Measurements from ENCODE around the gene SHISA5. TPM values are rescaled to one million over a fixed set of nuclear protein-coding genes. Genes with fewer than 3 reads are reported as not detected.

SHISA5 gene
- total RNA-seq, 5 donors from 2014 or later (not counting 1 experiment from before 2014, with no cell fraction given), result 156 to 258 (median 217) TPM

DNA sequence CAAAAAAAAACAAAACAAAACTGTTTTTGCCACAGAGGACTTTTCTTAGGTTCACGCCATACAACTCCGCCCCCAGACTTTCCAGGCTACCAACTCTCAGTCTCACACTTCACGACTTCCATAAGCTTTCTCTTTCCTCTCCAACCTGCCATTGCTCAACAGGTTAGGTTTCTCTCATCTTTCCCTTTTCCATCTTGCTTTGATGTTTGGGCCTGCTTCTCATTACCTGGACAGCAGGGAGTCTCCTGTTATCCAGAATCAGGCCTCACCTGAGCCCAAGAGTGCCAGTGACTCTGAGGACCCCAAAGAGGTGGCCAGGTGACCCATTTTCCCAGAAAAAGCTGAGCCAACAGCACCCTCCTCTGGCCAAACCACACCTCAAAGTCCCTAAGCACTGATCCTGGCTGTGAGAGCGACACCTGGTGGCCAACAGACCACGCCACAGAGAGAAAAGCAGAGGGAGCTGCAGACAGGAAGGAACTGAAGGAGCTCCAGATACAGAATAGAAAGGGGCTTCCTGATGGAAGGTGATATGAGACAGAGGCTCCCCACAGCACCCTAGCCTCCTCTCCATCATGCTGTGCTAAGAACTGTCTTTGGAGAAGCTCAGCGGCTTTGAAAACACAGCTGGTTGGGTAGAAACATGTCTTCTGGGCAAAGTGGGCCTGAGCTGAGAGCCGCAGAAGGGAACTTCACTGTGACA is 68.0 kb downstream of the SHISA5 start:
- 58% methylated on average over 5 of the region's 7 CpGs for WGBS (ENCODE audit: insufficient coverage)
- peak; percentile 35 to 55 (median 40) for ATAC-seq (replicated peaks in 1 of 4)
- H3K4me3 Mint-ChIP-seq, result no peak overlapping the region

DNA sequence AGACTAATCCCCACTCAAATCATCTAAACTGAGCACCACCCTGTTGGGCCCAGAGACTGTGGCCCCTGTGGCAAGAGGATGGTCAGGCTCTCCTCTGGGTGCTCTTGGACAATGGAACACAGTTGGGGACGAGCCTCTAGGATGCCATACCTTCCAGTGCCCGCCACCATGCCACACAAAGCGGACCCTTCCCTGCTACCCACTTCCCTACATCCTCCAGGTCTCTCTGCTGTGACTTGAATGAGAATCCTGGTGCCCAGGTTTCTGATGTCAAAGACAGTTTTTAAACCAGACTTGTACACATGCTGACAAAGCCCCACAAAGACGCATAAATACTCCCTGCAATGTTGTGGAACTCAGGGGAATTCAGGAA is 68.8 kb downstream of the SHISA5 start:
- H3K4me3 Mint-ChIP-seq, result no peak overlapping the region
- CTCF ChIA-PET, result interaction anchor here (0.6 to 3.0 kb wide), 18 partner anchors 28 to 167 kb away, joined by 3 to 113 read pairs (median 7); a partner anchor contains a TSS
- no peak overlapping the region for H3K27ac Mint-ChIP-seq
- H3K27ac ChIP-seq (ENCODE audit: low read length), result no peak overlapping the region
- ATAC-seq (replicated peaks in 1 of 4) (no peak), DNase-seq (no peak)
- H3K36me3 Mint-ChIP-seq, result peaks cover 4% of the 10 kb centered on the region
- peaks cover 34 to 41% (median 37%) of the 10 kb centered on the region in 3 donors for H3K4me1 Mint-ChIP-seq
- no peaks in the 10 kb centered on the region for H3K27me3 Mint-ChIP-seq
- H3K4me1 ChIP-seq (ENCODE audit: control insufficient read depth in 1 of 2, extremely low read depth in 1 of 2, insufficient read depth in 2 of 2, low read length in 2 of 2), result peaks cover 4 to 37% of the 10 kb centered on the region in 2 experiments
- H3K36me3 ChIP-seq (ENCODE audit: control insufficient read depth in 2 of 2, extremely low read depth in 1 of 2, insufficient read depth in 1 of 2, low read length in 1 of 2), result peaks cover 6 to 15% of the 10 kb centered on the region in 2 donors
- H3K27me3 ChIP-seq (replicated peaks in 1 of 2; ENCODE audit: control insufficient read depth in 2 of 2, extremely low read depth in 1 of 2, insufficient read depth in 2 of 2, low read length in 1 of 2), result no peaks in the 10 kb centered on the region
- H3K4me3 ChIP-seq (ENCODE audit: control insufficient read depth in 1 of 2, extremely low read depth in 1 of 2, low read length in 1 of 2), result no peak overlapping the region
- WGBS (ENCODE audit: insufficient coverage), result 92% methylated on average over 2 of the region's 4 CpGs
- H3K9me3 Mint-ChIP-seq, result no peaks in the 10 kb centered on the region
- H3K9me3 ChIP-seq, result no peaks in the 10 kb centered on the region
- POLR2A ChIA-PET, result no interaction called here

More for the DNA sequence above, 68.0 kb downstream of the SHISA5 start:
- no peaks in the 10 kb centered on the region for H3K9me3 ChIP-seq
- peak overlapping the region; percentile 34 for H3K27ac ChIP-seq (ENCODE audit: low read length)
- DNase-seq, result peak; percentile 66 to 95 (median 80)
- no peak overlapping the region for H3K4me3 ChIP-seq (ENCODE audit: control insufficient read depth in 1 of 2, extremely low read depth in 1 of 2, low read length in 1 of 2)
- ChIA-PET CTCF (interaction anchor here (0.6 to 3.0 kb wide), 66 partner anchors 9 to 241 kb away, joined by 3 to 113 read pairs (median 4); partner anchors contain the start of genes ATRIP (in 1 of the 2), PFKFB4 (in 1 of the 2), SHISA5 (in 1 of the 2) and ZNF589 (in 1 of the 2)), POLR2A (interaction anchor here (0.6 to 1.0 kb wide), 3 partner anchors 9 to 163 kb away, joined by 3 to 4 read pairs (median 3); no protein-coding TSS in a partner anchor)
- peaks cover 7% of the 10 kb centered on the region for H3K36me3 Mint-ChIP-seq
- H3K36me3 ChIP-seq (ENCODE audit: control insufficient read depth in 2 of 2, extremely low read depth in 1 of 2, insufficient read depth in 1 of 2, low read length in 1 of 2), result peaks cover 6 to 15% of the 10 kb centered on the region in 2 donors
- H3K27me3 ChIP-seq (replicated peaks in 1 of 2; ENCODE audit: control insufficient read depth in 2 of 2, extremely low read depth in 1 of 2, insufficient read depth in 2 of 2, low read length in 1 of 2), result no peaks in the 10 kb centered on the region
- H3K4me1 ChIP-seq (ENCODE audit: control insufficient read depth in 1 of 2, extremely low read depth in 1 of 2, insufficient read depth in 2 of 2, low read length in 2 of 2), result peaks cover 6 to 41% of the 10 kb centered on the region in 2 experiments
- no peaks in the 10 kb centered on the region for H3K9me3 Mint-ChIP-seq
- H3K27me3 Mint-ChIP-seq, result no peaks in the 10 kb centered on the region
- H3K4me1 Mint-ChIP-seq, result peaks cover 28 to 35% (median 34%) of the 10 kb centered on the region in 3 donors
- no peak overlapping the region for H3K27ac Mint-ChIP-seq

DNA sequence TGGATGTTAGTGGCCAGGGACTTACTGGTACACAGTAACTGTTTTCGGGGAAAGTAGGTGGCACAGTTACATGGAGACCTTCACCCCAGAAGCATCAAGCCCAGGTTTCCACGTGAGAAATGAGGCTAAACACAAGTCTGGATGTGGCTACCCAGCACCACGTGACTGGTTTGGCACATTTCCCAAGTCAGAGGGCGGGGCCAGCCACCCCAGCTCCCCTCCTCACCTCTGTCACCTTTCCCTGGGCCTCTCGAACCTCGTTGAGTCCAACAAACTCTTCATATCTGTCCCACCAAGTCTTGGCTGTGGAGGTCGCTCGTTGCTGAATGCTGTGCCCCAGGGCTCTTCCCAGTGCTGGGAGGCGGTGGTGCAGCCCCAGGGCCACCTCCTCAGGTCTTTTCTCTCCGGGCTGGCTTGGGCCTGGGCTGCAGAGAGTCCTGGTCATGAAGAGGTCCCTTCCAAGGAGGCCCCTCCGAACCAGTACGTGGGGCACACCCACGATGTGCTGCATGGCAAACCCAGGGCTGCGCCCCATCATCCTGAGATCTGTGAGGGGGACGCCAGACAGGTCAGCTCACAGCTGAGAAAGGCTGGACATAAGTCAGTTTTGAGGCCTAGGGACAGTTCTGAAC is 69.3 kb downstream of the SHISA5 start:
- Mint-ChIP-seq H3K4me1 (peaks cover 32 to 36% (median 33%) of the 10 kb centered on the region in 3 donors), H3K27me3 (no peaks in the 10 kb centered on the region), H3K9me3 (no peaks in the 10 kb centered on the region), H3K36me3 (peaks cover 4% of the 10 kb centered on the region), H3K27ac (no peak overlapping the region), H3K4me3 (no peak overlapping the region)
- WGBS (ENCODE audit: insufficient coverage), result 76% methylated on average over 13 of the region's 15 CpGs
- peaks cover 6 to 15% of the 10 kb centered on the region in 2 donors for H3K36me3 ChIP-seq (ENCODE audit: control insufficient read depth in 2 of 2, extremely low read depth in 1 of 2, insufficient read depth in 1 of 2, low read length in 1 of 2)
- no peak overlapping the region for H3K4me3 ChIP-seq (ENCODE audit: control insufficient read depth in 1 of 2, extremely low read depth in 1 of 2, low read length in 1 of 2)
- ATAC-seq (replicated peaks in 1 of 4), result no peak
- peaks cover 0 to 4% of the 10 kb centered on the region in 2 experiments for H3K27me3 ChIP-seq (replicated peaks in 1 of 2; ENCODE audit: control insufficient read depth in 2 of 2, extremely low read depth in 1 of 2, insufficient read depth in 2 of 2, low read length in 1 of 2)
- POLR2A ChIA-PET, result no interaction called here
- CTCF ChIA-PET, result interaction anchor here in 1 of 2 donors (0.6 to 1.9 kb wide), 4 partner anchors 9 to 197 kb away, joined by 3 to 32 read pairs (median 6); no protein-coding TSS in a partner anchor
- H3K9me3 ChIP-seq, result no peaks in the 10 kb centered on the region
- peaks cover 3 to 38% of the 10 kb centered on the region in 2 experiments for H3K4me1 ChIP-seq (ENCODE audit: control insufficient read depth in 1 of 2, extremely low read depth in 1 of 2, insufficient read depth in 2 of 2, low read length in 2 of 2)
- no peak overlapping the region for H3K27ac ChIP-seq (ENCODE audit: low read length)
- peak in 2 of 35 experiments; percentile 19 to 37 for DNase-seq

DNA sequence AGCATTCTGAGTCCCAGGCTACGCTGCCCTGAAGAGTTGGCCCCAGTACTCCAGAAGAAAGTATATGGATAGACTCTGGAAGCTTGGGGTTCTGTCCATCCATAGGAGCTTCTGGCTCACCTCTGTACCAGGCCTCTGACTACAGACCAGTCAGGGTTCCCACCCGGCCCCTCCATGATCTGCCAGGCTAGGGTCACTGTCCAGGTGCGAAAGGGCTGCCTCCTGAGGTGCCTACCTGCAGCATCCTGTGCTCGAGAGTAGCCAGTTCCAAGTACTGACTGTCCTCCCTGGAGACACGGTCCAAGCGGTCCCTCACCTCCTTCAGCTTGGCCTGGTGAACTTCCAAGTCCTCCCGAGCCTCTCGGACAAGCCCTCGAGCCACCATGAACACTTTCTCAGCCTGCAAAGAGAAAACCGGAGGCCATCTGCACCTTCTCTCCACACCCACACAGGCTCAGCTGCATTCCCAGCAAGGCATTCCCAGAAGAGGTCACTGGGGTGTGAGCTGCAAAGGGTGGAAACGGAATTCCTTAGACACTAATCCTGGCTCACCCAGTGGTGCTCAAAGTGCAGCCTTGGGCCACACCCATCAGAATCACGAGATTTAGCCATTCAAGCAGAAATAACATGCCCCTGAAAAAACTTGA is 70.4 kb downstream of the SHISA5 start:
- ChIA-PET CTCF (interaction anchor here in 1 of 2 donors (0.7 to 1.7 kb wide), 3 partner anchors 10 to 574 kb away, joined by 3 to 8 read pairs (median 3); no protein-coding TSS in a partner anchor), POLR2A (no interaction called here)
- 96% methylated on average over 9 of the region's 12 CpGs for WGBS (ENCODE audit: insufficient coverage)
- no peak for ATAC-seq (replicated peaks in 1 of 4)
- Histone ChIP-seq H3K36me3 (ENCODE audit: control insufficient read depth in 2 of 2, extremely low read depth in 1 of 2, insufficient read depth in 1 of 2, low read length in 1 of 2) (peaks cover 6 to 15% of the 10 kb centered on the region in 2 donors), H3K9me3 (no peaks in the 10 kb centered on the region), H3K4me1 (ENCODE audit: control insufficient read depth in 1 of 2, extremely low read depth in 1 of 2, insufficient read depth in 2 of 2, low read length in 2 of 2) (peaks cover 0 to 37% of the 10 kb centered on the region in 2 experiments), H3K27ac (ENCODE audit: low read length) (no peak overlapping the region), H3K4me3 (ENCODE audit: control insufficient read depth in 1 of 2, extremely low read depth in 1 of 2, low read length in 1 of 2) (no peak overlapping the region), H3K27me3 (replicated peaks in 1 of 2; ENCODE audit: control insufficient read depth in 2 of 2, extremely low read depth in 1 of 2, insufficient read depth in 2 of 2, low read length in 1 of 2) (peaks cover 0 to 7% of the 10 kb centered on the region in 2 experiments)
- H3K27ac Mint-ChIP-seq, result no peak overlapping the region
- no peaks in the 10 kb centered on the region for H3K9me3 Mint-ChIP-seq
- peaks cover 25 to 27% (median 26%) of the 10 kb centered on the region in 3 donors for H3K4me1 Mint-ChIP-seq
- H3K36me3 Mint-ChIP-seq, result peaks cover 4% of the 10 kb centered on the region
- H3K27me3 Mint-ChIP-seq, result no peaks in the 10 kb centered on the region
- no peak overlapping the region for H3K4me3 Mint-ChIP-seq
- DNase-seq, result no peak

DNA sequence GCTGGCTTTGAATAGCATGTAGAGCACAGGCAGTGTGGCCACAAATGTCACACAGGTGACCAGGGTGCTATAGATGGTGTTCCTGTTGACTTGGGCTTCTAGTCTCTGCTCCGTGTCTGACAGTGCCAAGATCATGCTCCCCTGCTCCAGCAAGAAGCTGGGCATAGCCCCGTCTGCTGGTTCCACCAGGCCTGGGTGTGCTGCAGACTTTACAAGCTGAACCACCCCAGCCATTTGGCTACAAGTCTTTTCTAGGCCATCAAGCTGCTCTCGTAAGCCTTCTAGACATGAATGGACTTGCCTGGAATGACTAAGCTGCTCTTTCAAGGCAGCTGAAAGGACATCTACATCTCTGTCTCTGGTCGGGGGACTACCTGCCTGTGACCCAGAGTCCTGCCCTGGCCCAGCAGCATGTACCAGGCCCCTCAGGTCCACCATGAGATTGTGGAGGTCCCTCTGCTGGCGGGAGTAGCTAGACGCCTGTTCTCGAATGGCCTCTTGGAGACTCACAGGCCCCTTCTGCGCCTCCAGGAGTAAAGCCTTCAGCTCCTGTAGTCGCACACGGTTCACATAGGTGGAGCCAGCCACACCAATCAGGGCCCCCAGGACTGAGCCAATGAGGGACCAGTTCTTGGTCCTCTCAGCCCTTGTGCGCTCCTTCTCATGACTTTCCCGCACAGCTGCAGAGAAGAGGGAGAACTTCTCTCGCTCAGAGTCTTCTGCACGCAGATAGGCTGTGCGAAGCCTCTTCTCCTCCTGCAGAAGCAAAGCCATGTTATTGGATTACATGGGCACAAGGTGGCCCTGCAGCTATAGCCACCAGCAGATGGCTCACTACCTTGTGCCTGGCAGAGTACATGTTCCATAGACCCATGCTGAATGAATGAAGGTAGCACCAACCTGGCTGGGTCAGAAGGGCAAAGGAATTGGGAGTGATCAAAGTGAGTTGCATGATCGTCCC is 71.3 kb downstream of the SHISA5 start:
- H3K9me3 Mint-ChIP-seq, result no peaks in the 10 kb centered on the region
- DNase-seq, result no peak
- Histone ChIP-seq H3K4me1 (ENCODE audit: control insufficient read depth in 1 of 2, extremely low read depth in 1 of 2, insufficient read depth in 2 of 2, low read length in 2 of 2) (peaks cover 0 to 42% of the 10 kb centered on the region in 2 experiments), H3K9me3 (no peaks in the 10 kb centered on the region), H3K36me3 (ENCODE audit: control insufficient read depth in 2 of 2, extremely low read depth in 1 of 2, insufficient read depth in 1 of 2, low read length in 1 of 2) (peaks cover 6 to 15% of the 10 kb centered on the region in 2 donors), H3K27ac (ENCODE audit: low read length) (no peak overlapping the region), H3K27me3 (replicated peaks in 1 of 2; ENCODE audit: control insufficient read depth in 2 of 2, extremely low read depth in 1 of 2, insufficient read depth in 2 of 2, low read length in 1 of 2) (peaks cover 0 to 15% of the 10 kb centered on the region in 2 experiments), H3K4me3 (ENCODE audit: control insufficient read depth in 1 of 2, extremely low read depth in 1 of 2, low read length in 1 of 2) (no peak overlapping the region)
- 89% methylated on average over 15 of the region's 16 CpGs for WGBS (ENCODE audit: insufficient coverage)
- H3K36me3 Mint-ChIP-seq, result peaks cover 4% of the 10 kb centered on the region
- no peaks in the 10 kb centered on the region for H3K27me3 Mint-ChIP-seq
- POLR2A ChIA-PET, result interaction anchor here in 1 of 2 donors (0.6 kb wide), 1 partner anchor 295 kb away, joined by 4 read pairs; no protein-coding TSS in a partner anchor
- H3K4me3 Mint-ChIP-seq, result no peak overlapping the region
- peaks cover 22 to 26% (median 23%) of the 10 kb centered on the region in 3 donors for H3K4me1 Mint-ChIP-seq
- CTCF ChIA-PET, result interaction anchor here (0.5 to 1.4 kb wide), 3 partner anchors 31 to 575 kb away, joined by 3 to 4 read pairs (median 4); no protein-coding TSS in a partner anchor
- no peak for ATAC-seq (replicated peaks in 1 of 4)
- H3K27ac Mint-ChIP-seq, result no peak overlapping the region
